Upper lobe of left lung (tissue), 6 donors: ENCODE results near the gene SMIM28. TPM values are rescaled to one million over a fixed set of nuclear protein-coding genes. Genes with fewer than 3 reads are reported as not detected.

Source experiments
- ATAC-seq, 2 donors: fragments of 200-7000 bp; cut with Tn5 transposase; one replicate each; pipeline ENCODE4 v1.9.1; 2022; ENCODE audit warnings: mild to moderate bottlenecking in 2 of 2, moderate library complexity in 2 of 2; ENCODE audit not compliant: low FRiP score in 2 of 2
- DNase-seq, 2 donors: peaks; one replicate each; pipeline ENCODE4 v3.0.0-alpha.2; 2019 to 2020
- H3K27ac ChIP-seq, 4 donors: fragments of 200-600 bp; sonication (generic); one replicate each; pipeline ENCODE4 v1.5.1; 2016 to 2019
- H3K27me3 ChIP-seq, 4 donors: fragments of 200-600 bp; sonication (generic); one replicate each; pipeline ENCODE4 v1.5.1; 2017 to 2019
- H3K36me3 ChIP-seq, 4 donors: fragments of 200-600 bp; sonication (generic); one replicate each; pipeline ENCODE4 v1.5.1; 2016 to 2019
- H3K4me1 ChIP-seq, 4 donors: fragments of 200-600 bp; sonication (generic); one replicate each; pipeline ENCODE4 v1.5.1; 2018 to 2019
- H3K4me3 ChIP-seq, 4 donors: fragments of 200-600 bp; sonication (generic); one replicate each; pipeline ENCODE4 v1.5.1; 2017 to 2019; ENCODE audit warnings: mild to moderate bottlenecking in 2 of 4, moderate library complexity in 1 of 4
- H3K9me3 ChIP-seq, 4 donors: fragments of 200-600 bp; sonication (generic); one replicate each; pipeline ENCODE4 v1.5.1; 2018 to 2019
- EP300 ChIP-seq, 4 donors: sonication (generic); formaldehyde crosslinking; IDR thresholded peaks; one replicate each; pipeline ENCODE4 v1.5.1; 2017; ENCODE audit warnings: antibody characterized with exemption in 4 of 4, control low read depth in 2 of 4
- POLR2A ChIP-seq, 4 donors: fragments of 450-650 bp; IDR thresholded peaks; one replicate each; pipeline ENCODE4 v1.5.1; 2016 to 2017; ENCODE audit warnings: antibody characterized with exemption in 4 of 4, mild to moderate bottlenecking in 2 of 4
- POLR2AphosphoS5 ChIP-seq, 2 donors: sonication (generic); formaldehyde crosslinking; IDR thresholded peaks; one replicate each; pipeline ENCODE4 v1.5.1; 2017; ENCODE audit warnings: antibody characterized with exemption in 2 of 2
- WGBS, 2 donors: methylation state at CpG; one replicate each; pipeline ENCODE4 v1.1.5; 2017 to 2018; 5-methylcytosine and 5-hydroxymethylcytosine counted together
- total RNA-seq, 6 donors: library from RNA; depleted of rRNA in 4 of 6; stranded (reverse); fragments of >200 nt in 4 of 6; gene quantifications; one replicate each; pipeline versions ENCODE4 v1.1.0 to v1.2.1, GENCODE V29; 2016 to 2021
- TF ChIP-seq, protein P1 (sequence below), 6 experiments: fragments of 450-650 bp in 4 of 6; fragments of 200-600 bp in 2 of 6; sonication (generic) in 2 of 6; IDR thresholded peaks; one replicate each; pipeline ENCODE4 v1.5.1; 2016 to 2019; ENCODE audit warnings: antibody characterized with exemption in 6 of 6
- donor health status: DM: no; HTN: no; CAD: no; lungs with moderate emphysema.
- donor health status: DM: no; HTN: yes; CAD: no; lungs with severe emphysema.

The SMIM28 gene
- total RNA-seq, 6 donors from 2014 or later = not detected

GRCh38 chr6:138400326-138400725, 22.6 kb downstream of the SMIM28 start:
- Histone ChIP-seq H3K4me3 (no peak overlapping the region), H3K27me3 (no peaks in the 10 kb centered on the region), H3K36me3 (no peaks in the 10 kb centered on the region), H3K9me3 (no peaks in the 10 kb centered on the region), H3K27ac (no peak overlapping the region), H3K4me1 (peaks cover 0 to 14% (median 5%) of the 10 kb centered on the region in 4 donors)
- TF ChIP-seq POLR2A (IDR thresholded peaks at IDR 0.05) (no peak), EP300 (IDR thresholded peaks at IDR 0.05) (no peak), POLR2AphosphoS5 (IDR thresholded peaks at IDR 0.05) (no peak)
- TF ChIP-seq, protein P1, sequence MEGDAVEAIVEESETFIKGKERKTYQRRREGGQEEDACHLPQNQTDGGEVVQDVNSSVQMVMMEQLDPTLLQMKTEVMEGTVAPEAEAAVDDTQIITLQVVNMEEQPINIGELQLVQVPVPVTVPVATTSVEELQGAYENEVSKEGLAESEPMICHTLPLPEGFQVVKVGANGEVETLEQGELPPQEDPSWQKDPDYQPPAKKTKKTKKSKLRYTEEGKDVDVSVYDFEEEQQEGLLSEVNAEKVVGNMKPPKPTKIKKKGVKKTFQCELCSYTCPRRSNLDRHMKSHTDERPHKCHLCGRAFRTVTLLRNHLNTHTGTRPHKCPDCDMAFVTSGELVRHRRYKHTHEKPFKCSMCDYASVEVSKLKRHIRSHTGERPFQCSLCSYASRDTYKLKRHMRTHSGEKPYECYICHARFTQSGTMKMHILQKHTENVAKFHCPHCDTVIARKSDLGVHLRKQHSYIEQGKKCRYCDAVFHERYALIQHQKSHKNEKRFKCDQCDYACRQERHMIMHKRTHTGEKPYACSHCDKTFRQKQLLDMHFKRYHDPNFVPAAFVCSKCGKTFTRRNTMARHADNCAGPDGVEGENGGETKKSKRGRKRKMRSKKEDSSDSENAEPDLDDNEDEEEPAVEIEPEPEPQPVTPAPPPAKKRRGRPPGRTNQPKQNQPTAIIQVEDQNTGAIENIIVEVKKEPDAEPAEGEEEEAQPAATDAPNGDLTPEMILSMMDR (IDR thresholded peaks at IDR 0.05) = no peak
- WGBS, 2 donors = 83 to 92% methylated on average over 3 of the region's 3 CpGs
- DNase-seq (no peak), ATAC-seq (no peak)

DNA sequence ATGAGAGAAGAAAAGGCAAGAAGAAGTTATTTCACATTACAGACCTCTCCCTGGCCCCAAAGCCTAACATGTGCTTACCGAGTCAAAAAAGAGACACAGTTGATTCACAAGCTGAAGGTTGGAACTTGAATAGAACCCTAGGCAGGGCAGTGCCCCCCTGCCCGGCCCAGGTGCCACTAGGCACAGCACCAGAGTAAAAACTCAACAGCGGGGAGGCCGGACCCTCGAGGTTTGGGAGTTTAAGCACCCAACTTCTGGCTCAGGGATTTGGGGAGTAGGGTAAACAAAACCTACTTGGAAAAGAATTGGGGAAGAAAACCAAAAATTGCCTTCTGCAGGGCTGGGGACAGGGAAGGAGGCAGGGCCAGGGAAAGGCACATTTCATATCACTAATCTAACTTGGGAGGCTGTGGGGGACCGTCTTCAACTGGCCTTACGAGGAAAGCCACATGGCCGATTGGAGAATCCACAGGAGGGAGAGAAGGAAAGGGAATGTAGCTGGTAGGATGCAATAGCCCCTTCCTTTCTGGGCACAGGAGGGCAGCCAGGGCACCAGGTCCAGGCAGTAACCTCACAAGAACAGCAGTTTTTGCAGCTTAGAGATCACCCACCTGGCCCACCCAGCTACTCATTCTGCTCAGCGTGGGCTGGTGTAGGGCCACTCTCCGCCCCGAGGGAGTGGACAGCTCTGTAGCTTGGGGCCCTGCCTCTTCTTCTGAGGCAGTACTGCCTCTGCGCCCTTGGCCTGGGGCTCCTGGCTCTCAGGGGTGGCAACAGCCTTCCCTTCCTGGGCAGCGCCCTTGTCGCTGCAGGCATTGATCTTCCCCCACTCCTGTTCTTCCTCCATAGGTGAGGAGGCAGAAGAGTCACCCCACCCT, 24.5 kb downstream of the SMIM28 start:
- no peaks in the 10 kb centered on the region for H3K27me3 ChIP-seq
- ATAC-seq = no peak
- no peaks in the 10 kb centered on the region for H3K9me3 ChIP-seq
- no peak overlapping the region for H3K4me3 ChIP-seq
- peaks cover 0 to 19% (median 6%) of the 10 kb centered on the region in 4 donors for H3K4me1 ChIP-seq
- no peak for TF ChIP-seq POLR2A (IDR thresholded peaks at IDR 0.05)
- TF ChIP-seq POLR2AphosphoS5 (IDR thresholded peaks at IDR 0.05) = no peak
- TF ChIP-seq, protein P1 (IDR thresholded peaks at IDR 0.05) = no peak
- TF ChIP-seq EP300 (IDR thresholded peaks at IDR 0.05) = no peak
- DNase-seq = peak in 1 of 2 donors; percentile 35
- peaks cover 5 to 17% (median 8%) of the 10 kb centered on the region in 4 donors for H3K36me3 ChIP-seq
- WGBS, 2 donors = 92 to 93% methylated on average over 11 to 14 of the region's 14 CpGs
- no peak overlapping the region for H3K27ac ChIP-seq

DNA sequence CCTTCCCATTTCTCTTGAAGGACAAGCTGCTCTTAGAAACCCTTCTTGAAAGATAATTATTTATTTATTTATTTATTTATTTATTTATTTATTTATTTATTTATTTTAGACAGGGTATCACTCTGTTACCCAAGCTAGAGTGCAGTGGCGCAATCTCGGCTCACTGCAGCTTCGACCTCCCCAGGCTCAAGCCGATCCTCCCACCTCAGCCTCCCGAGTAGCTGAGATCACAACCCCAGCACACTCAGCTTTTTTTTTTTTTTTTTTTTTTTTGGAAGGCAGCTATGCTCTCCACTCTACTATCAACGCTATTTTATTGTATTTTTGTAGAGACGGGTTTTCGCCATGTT, 25.1 kb downstream of the SMIM28 start:
- peaks cover 9 to 23% (median 15%) of the 10 kb centered on the region in 4 donors for H3K36me3 ChIP-seq
- H3K27ac ChIP-seq = peak overlapping the region in 2 of 4 donors; percentile 95 to 96

DNA sequence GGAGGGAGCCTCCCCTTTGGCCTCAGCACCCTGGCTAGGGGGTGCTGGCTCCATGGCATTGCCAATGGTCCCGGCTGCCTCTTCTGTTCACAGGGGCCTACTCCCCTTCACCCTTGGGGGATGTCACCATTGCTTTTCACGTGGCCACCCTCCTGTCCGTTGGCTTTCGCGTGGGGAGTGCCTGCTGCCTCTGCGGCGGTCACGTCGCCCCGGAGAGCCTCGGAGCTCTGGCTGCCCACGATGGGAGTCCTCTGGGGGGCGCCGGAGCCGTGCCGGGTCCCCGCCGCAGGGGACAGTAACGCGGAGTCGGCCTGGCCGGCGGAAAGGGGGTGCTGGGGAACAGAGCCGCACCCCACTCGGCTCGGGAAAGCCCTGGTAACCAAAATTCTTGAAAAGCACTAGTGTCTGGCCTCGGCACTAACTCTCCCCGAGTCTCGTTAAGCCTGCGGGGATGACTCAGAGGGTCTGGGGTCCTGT, 25.7 kb downstream of the SMIM28 start:
- Histone ChIP-seq H3K4me3 (peak overlapping the region; percentile 70 to 90 (median 81)), H3K36me3 (peaks cover 9 to 28% (median 17%) of the 10 kb centered on the region in 4 donors), H3K9me3 (no peaks in the 10 kb centered on the region), H3K27me3 (no peaks in the 10 kb centered on the region), H3K27ac (peak overlapping the region; percentile 93 to 96 (median 94)), H3K4me1 (peaks cover 0 to 19% (median 6%) of the 10 kb centered on the region in 4 donors)
- TF ChIP-seq POLR2AphosphoS5 (IDR thresholded peaks at IDR 0.05) = no peak
- TF ChIP-seq, protein P1 (IDR thresholded peaks at IDR 0.05) = peak in 2 of 6 experiments; percentile 20 to 28
- ATAC-seq = peak; percentile 36 to 59
- WGBS, 2 donors = 0% methylated on average over 14 to 16 of the region's 30 CpGs
- DNase-seq = peak; percentile 42 to 90

More for the DNA sequence above, 25.1 kb downstream of the SMIM28 start:
- Histone ChIP-seq H3K4me3 (peak overlapping the region in 3 of 4 donors; percentile 70 to 90 (median 77)), H3K4me1 (peaks cover 0 to 19% (median 6%) of the 10 kb centered on the region in 4 donors), H3K9me3 (no peaks in the 10 kb centered on the region), H3K27me3 (no peaks in the 10 kb centered on the region)
- TF ChIP-seq EP300 (IDR thresholded peaks at IDR 0.05) = no peak
- TF ChIP-seq, protein P1 (IDR thresholded peaks at IDR 0.05) = no peak
- TF ChIP-seq POLR2A (IDR thresholded peaks at IDR 0.05) = no peak
- no peak for TF ChIP-seq POLR2AphosphoS5 (IDR thresholded peaks at IDR 0.05)
- DNase-seq (no peak), ATAC-seq (no peak)
- WGBS, 2 donors = 90 to 92% methylated on average over 7 to 8 of the region's 8 CpGs
